HepG2 (cell line): ENCODE data around the gene MAN1B1. TPM values are rescaled to one million over a fixed set of nuclear protein-coding genes. Genes with fewer than 3 reads are reported as not detected.

Source experiments
- EP300 ChIP-seq, 3 experiments: sonication (generic) in 1 of 3; formaldehyde crosslinking in 1 of 3; IDR thresholded peaks; 2 replicates each; pipeline versions ENCODE4 v1.5.1 to v1.6.1; 2011 to 2020; ENCODE audit warnings: low read depth in 2 of 3, low read length in 2 of 3, borderline replicate concordance in 1 of 3, improper control_type of control experiment in 1 of 3, mild to moderate bottlenecking in 1 of 3, missing genetic modification reagents in 1 of 3, moderate library complexity in 1 of 3
- FOXA3 ChIP-seq: IDR thresholded peaks from 2 replicates; pipeline ENCODE4 v1.6.1; 2016; ENCODE audit warnings: missing genetic modification reagents, missing compliant biosample characterization
- KAT8 ChIP-seq: IDR thresholded peaks from 2 replicates; pipeline ENCODE4 v1.6.1; 2016; ENCODE audit warnings: missing genetic modification reagents, missing compliant biosample characterization
- NCOA5 ChIP-seq: sonication (generic); formaldehyde crosslinking; IDR thresholded peaks from 2 replicates; pipeline ENCODE4 v1.4.0; 2020; ENCODE audit warnings: missing genetic modification reagents
- NCOR1 ChIP-seq: fragments of 200-600 bp; sonication (generic); IDR thresholded peaks from 2 replicates; pipeline ENCODE4 v1.7.0; 2017; ENCODE audit warnings: antibody characterized with exemption, low read length, borderline replicate concordance
- NFATC3 ChIP-seq: sonication (generic); formaldehyde crosslinking; IDR thresholded peaks from 2 replicates; pipeline ENCODE4 v1.5.1; 2020; ENCODE audit warnings: mild to moderate bottlenecking, missing genetic modification reagents
- REPIN1 ChIP-seq: sonication (generic); formaldehyde crosslinking; IDR thresholded peaks from 2 replicates; pipeline ENCODE4 v1.8.0; 2022; ENCODE audit warnings: missing genetic modification reagents, low read depth, mild to moderate bottlenecking, borderline replicate concordance
- SALL2 ChIP-seq: sonication (generic); formaldehyde crosslinking; IDR thresholded peaks from 2 replicates; pipeline ENCODE4 v1.8.1; 2023; ENCODE audit warnings: mild to moderate bottlenecking, missing genetic modification reagents, inconsistent platforms
- SCMH1 ChIP-seq: sonication (generic); formaldehyde crosslinking; IDR thresholded peaks from 2 replicates; pipeline ENCODE4 v1.9.0; 2021; ENCODE audit warnings: missing genetic modification reagents, mild to moderate bottlenecking, borderline replicate concordance
- SMC3 ChIP-seq: IDR thresholded peaks from 2 replicates; pipeline ENCODE4 v1.6.1; 2011; ENCODE audit warnings: low read length, improper control_type of control experiment
- SP1 ChIP-seq, 2 experiments: fragments of 450-650 bp in 1 of 2; sonication (generic) in 1 of 2; formaldehyde crosslinking in 1 of 2; IDR thresholded peaks; 2 replicates each; pipeline versions ENCODE4 v1.4.0 to v1.6.1; 2016 to 2020; ENCODE audit warnings: missing genetic modification reagents in 1 of 2
- ZFP36 ChIP-seq: fragments of 150-350 bp; IDR thresholded peaks from 2 replicates; pipeline ENCODE4 v1.6.1; 2018; ENCODE audit warnings: borderline replicate concordance, low read length, low read depth; ENCODE audit not compliant: partially characterized antibody
- ZFP37 ChIP-seq: sonication (generic); formaldehyde crosslinking; IDR thresholded peaks from 2 replicates; pipeline ENCODE4 v1.4.0; 2020; ENCODE audit warnings: missing genetic modification reagents, borderline replicate concordance
- ZNF468 ChIP-seq: sonication (generic); formaldehyde crosslinking; IDR thresholded peaks from 2 replicates; pipeline ENCODE4 v1.8.0; 2022; ENCODE audit warnings: mild to moderate bottlenecking, moderate library complexity, missing genetic modification reagents
- ZNF777 ChIP-seq: sonication (generic); formaldehyde crosslinking; IDR thresholded peaks from 2 replicates; pipeline ENCODE4 v1.4.0; 2020; ENCODE audit warnings: missing genetic modification reagents
- ZNF841 ChIP-seq: sonication (generic); formaldehyde crosslinking; IDR thresholded peaks from 2 replicates; pipeline ENCODE4 v1.8.1; 2023; ENCODE audit warnings: missing genetic modification reagents, borderline replicate concordance
- polyA plus RNA-seq, 8 experiments: library from polyadenylated mRNA; depleted of rRNA in 3 of 8; stranded (reverse) in 7 of 8; unstranded in 1 of 8; fragments of >200 nt; fragmentation: Illumina TruSeq in 4 of 8; extraction: Trizol in 4 of 8; gene quantifications; 2 replicates each; pipeline versions ENCODE4 v1.2.1 to v1.2.3, GENCODE V29; 2011 to 2016; ENCODE audit warnings: low read depth in 4 of 8, missing spikeins in 1 of 8, mixed read lengths in 1 of 8; ENCODE audit not compliant: insufficient read depth in 1 of 8
- total RNA-seq, 5 experiments: library from RNA; depleted of rRNA; stranded (reverse); fragments of >200 nt; fragmentation: Illumina TruSeq; extraction: Trizol; gene quantifications; 2 replicates each; pipeline ENCODE4 v1.2.3, GENCODE V29; 2016; ENCODE audit warnings: low read depth in 1 of 5
- TF ChIP-seq, protein P1 (sequence below): sonication (generic); formaldehyde crosslinking; IDR thresholded peaks from 2 replicates; pipeline ENCODE4 v1.4.0; 2020; ENCODE audit warnings: mild to moderate bottlenecking, missing genetic modification reagents
- TF ChIP-seq, protein P2 (sequence below): sonication (generic); formaldehyde crosslinking; IDR thresholded peaks from 2 replicates; pipeline ENCODE4 v1.5.0; 2020; ENCODE audit warnings: mild to moderate bottlenecking, missing genetic modification reagents, borderline replicate concordance
- TF ChIP-seq, protein P3 (sequence below): sonication (generic); formaldehyde crosslinking; IDR thresholded peaks from 2 replicates; pipeline ENCODE4 v1.4.0; 2020; ENCODE audit warnings: missing genetic modification reagents

The MAN1B1 gene
- total and polyA plus RNA-seq, 2 of the 13 experiments (the other 11 are each of a cell fraction or from before 2014, with no cell fraction given) = 48.9 to 59.5 TPM

DNA sequence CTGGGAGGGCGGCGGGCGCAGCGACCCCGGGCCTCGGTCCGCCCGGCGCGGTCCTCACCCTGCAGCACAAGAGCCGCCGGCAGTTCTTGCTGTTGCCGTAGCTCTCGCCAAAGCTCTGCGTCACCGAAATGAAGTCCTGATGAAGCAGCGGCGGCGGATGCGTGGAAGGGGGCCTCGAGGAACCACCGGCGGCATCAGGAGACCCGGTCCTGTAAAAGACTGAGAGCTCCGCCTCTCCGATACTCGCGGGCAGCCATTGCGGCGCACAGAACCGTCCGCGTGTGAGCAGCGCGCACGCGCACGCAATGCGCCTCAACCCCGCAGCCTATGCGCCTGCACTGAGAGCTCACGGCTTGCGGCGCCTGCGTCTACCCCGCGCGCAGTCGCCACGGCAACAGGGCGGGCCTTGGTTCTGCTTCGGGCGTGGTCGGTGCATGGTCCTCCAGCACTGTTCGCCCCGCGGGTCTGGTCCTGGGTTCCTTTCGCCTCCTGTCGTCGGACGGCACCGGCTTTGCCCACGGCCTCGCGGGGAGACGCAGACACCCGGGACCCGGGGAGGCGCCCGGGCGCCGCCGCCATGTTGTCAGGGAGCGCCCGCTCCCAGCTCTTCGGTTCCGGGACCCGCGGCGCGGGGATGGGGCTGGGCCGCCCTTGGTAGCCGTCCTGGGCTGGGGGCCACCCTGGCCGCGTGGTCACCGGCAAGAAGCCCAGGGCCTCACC, 42.8 kb downstream of the MAN1B1 start (continued):
- TF ChIP-seq SALL2 (0 out of 2 replicates have a peak, but pooled peaks have one; percentile 60), NFATC3 (CRISPR knock-in tag) (no peak), EP300 (IDR thresholded peaks at IDR 0.05; ENCODE audit: low read depth in 2 of 2, low read length in 2 of 2) (no peak; a peak in 1 of 4 replicates), EP300 (CRISPR knock-in tag; IDR thresholded peaks at IDR 0.05; ENCODE audit: borderline replicate concordance) (no peak), SCMH1 (no peak), FOXA3 (CRISPR knock-in tag) (peak; percentile 40; the same call in 1 of the 2 replicates), NCOR1 (no peak), SMC3 (no peak), ZNF841 (no peak), ZFP36 (no peak), SP1 (IDR thresholded peaks at IDR 0.05) (no peak), SP1 (CRISPR knock-in tag; IDR thresholded peaks at IDR 0.05) (peak; percentile 61; the same call in 1 of the 2 replicates), REPIN1 (no peak; the same call in 1 of the 2 replicates), ZNF468 (no peak), ZNF777 (CRISPR knock-in tag) (peak; percentile 88), ZFP37 (no peak), KAT8 (CRISPR knock-in tag) (peak; percentile 67), NCOA5 (CRISPR knock-in tag) (no peak)
- TF ChIP-seq, protein P1, sequence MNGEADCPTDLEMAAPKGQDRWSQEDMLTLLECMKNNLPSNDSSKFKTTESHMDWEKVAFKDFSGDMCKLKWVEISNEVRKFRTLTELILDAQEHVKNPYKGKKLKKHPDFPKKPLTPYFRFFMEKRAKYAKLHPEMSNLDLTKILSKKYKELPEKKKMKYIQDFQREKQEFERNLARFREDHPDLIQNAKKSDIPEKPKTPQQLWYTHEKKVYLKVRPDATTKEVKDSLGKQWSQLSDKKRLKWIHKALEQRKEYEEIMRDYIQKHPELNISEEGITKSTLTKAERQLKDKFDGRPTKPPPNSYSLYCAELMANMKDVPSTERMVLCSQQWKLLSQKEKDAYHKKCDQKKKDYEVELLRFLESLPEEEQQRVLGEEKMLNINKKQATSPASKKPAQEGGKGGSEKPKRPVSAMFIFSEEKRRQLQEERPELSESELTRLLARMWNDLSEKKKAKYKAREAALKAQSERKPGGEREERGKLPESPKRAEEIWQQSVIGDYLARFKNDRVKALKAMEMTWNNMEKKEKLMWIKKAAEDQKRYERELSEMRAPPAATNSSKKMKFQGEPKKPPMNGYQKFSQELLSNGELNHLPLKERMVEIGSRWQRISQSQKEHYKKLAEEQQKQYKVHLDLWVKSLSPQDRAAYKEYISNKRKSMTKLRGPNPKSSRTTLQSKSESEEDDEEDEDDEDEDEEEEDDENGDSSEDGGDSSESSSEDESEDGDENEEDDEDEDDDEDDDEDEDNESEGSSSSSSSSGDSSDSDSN (CRISPR knock-in tag) = peak; percentile 74; the same call in 1 of the 2 replicates
- TF ChIP-seq, protein P2, sequence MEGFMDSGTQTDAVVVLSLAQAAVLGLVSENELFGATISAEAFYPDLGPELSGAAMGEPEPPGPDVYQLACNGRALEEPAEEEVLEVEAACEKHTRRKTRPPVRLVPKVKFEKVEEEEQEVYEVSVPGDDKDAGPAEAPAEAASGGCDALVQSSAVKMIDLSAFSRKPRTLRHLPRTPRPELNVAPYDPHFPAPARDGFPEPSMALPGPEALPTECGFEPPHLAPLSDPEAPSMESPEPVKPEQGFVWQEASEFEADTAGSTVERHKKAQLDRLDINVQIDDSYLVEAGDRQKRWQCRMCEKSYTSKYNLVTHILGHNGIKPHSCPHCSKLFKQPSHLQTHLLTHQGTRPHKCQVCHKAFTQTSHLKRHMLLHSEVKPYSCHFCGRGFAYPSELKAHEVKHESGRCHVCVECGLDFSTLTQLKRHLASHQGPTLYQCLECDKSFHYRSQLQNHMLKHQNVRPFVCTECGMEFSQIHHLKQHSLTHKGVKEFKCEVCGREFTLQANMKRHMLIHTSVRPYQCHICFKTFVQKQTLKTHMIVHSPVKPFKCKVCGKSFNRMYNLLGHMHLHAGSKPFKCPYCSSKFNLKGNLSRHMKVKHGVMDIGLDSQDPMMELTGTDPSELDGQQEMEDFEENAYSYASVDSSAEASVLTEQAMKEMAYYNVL (CRISPR knock-in tag) = no peak
- TF ChIP-seq, protein P3, sequence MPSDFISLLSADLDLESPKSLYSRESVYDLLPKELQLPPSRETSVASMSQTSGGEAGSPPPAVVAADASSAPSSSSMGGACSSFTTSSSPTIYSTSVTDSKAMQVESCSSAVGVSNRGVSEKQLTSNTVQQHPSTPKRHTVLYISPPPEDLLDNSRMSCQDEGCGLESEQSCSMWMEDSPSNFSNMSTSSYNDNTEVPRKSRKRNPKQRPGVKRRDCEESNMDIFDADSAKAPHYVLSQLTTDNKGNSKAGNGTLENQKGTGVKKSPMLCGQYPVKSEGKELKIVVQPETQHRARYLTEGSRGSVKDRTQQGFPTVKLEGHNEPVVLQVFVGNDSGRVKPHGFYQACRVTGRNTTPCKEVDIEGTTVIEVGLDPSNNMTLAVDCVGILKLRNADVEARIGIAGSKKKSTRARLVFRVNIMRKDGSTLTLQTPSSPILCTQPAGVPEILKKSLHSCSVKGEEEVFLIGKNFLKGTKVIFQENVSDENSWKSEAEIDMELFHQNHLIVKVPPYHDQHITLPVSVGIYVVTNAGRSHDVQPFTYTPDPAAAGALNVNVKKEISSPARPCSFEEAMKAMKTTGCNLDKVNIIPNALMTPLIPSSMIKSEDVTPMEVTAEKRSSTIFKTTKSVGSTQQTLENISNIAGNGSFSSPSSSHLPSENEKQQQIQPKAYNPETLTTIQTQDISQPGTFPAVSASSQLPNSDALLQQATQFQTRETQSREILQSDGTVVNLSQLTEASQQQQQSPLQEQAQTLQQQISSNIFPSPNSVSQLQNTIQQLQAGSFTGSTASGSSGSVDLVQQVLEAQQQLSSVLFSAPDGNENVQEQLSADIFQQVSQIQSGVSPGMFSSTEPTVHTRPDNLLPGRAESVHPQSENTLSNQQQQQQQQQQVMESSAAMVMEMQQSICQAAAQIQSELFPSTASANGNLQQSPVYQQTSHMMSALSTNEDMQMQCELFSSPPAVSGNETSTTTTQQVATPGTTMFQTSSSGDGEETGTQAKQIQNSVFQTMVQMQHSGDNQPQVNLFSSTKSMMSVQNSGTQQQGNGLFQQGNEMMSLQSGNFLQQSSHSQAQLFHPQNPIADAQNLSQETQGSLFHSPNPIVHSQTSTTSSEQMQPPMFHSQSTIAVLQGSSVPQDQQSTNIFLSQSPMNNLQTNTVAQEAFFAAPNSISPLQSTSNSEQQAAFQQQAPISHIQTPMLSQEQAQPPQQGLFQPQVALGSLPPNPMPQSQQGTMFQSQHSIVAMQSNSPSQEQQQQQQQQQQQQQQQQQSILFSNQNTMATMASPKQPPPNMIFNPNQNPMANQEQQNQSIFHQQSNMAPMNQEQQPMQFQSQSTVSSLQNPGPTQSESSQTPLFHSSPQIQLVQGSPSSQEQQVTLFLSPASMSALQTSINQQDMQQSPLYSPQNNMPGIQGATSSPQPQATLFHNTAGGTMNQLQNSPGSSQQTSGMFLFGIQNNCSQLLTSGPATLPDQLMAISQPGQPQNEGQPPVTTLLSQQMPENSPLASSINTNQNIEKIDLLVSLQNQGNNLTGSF = peak; percentile 24; the same call in 1 of the 2 replicates
